Measurements from ENCODE around the gene TMEM81.

Gene TMEM81

DNA sequence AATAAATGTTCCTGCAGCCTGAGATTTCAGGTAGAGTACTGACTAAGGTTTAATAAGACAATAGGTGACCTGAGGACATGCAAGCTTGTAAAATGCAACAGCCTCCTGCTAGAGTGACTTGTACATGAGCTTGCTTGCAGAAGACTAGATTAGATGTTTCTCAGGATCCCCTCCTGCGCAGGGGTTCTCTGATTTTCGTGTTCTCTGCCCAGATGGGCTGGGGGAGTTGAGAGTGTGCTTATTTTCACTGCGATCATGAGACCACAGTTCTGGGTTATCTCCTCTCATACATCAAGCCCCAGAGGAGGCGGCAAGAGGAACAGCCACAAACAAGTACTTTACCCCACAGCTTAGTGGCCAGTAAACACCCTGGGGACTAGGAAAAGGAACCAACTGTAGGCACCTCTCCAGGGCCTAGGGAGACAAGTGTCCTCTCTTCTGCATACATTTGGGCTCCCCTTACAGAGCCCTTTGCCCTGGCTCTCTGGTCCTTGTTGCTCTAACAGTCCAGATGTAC is 8.0 kb downstream of the TMEM81 start:
- DNase-seq (ENCODE audit: low spot score): no peak

DNA sequence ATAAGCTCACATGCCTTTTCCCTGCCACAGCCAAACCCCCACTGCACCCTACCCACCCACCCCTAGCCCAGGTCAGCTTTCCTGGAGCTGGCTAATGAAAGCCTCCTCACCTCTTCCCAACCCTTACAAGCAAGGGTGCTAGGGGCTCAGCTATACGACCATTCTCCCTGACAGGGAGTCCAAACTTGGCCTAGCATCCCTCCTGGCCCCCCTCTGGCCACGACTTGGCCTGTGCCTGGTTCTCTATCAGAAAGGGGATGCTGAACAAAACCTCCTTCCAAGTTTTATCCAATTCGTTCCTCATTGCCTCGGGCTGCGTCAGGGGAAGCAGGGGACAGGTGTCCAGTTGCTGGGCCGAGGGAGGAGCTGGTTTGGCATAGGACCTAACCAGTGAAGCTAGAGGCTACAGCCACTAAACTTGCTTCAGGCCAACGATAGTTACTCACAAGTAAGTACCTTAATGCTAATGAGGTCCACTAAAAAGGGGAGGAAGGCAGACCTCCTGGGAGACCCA is 8.6 kb downstream of the TMEM81 start:
- no peak for DNase-seq (ENCODE audit: low spot score)

DNA sequence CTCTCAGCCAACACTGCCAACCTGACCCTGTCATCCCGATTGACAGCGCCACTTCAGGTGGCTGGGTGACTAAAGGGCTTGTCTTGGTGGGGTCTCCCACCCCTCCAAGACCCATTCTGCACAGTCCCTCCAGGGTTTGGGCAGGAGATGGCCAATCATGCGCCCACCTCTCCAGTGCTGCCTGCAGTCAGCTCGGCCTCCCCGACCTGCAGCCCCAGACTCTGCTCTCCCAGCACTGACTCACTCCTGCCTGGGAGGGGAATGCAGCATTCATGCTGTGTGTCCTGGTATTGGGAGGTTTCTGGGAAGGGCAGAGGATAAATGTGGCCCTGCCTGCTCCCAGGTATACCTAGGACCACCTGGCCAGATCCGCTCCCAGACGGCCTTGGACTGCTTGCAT is 9.7 kb downstream of the TMEM81 start:
- DNase-seq (ENCODE audit: low spot score): no peak

DNA sequence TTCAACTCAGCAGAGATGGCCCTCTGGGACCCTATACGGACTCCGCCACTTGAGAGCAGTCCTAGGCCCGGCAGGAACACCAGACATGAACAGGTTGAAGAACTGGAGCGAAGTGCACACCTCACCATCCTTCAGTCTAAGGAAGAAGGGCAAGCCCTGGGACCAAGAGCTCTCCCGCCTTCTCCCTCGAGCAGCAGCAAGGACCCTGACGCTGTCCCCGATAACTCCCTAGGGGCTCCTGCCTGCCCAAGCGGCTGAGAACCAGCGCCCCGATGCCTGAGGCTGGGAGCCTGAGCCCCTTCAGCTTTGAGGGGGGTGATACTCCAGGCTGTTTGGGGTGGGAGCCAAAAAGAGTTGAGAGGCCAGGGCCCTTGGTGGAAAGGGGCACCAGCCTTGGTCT is 10.2 kb downstream of the TMEM81 start:
- no peak for DNase-seq (ENCODE audit: low spot score)

DNA sequence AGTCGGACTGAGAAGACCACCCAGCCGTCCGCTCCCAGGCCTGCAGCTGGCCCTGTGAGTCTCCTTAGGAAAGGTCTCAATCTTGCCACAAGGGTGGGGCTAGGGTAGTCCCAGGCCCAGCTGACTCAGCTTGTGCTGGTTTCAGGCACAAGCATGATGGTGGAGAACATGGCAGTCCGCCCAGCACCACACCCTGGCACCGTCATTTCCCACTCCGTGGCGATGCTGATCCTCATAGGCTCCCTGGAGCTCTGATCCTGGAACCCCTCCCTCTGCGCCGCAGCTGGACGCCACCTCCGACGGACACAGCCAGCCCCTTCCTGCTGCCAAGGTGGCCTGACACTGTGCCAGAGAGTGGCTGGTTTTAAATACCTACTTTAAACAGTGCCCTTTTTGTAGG is 10.7 kb downstream of the TMEM81 start:
- no peak for DNase-seq (ENCODE audit: low spot score)

DNA sequence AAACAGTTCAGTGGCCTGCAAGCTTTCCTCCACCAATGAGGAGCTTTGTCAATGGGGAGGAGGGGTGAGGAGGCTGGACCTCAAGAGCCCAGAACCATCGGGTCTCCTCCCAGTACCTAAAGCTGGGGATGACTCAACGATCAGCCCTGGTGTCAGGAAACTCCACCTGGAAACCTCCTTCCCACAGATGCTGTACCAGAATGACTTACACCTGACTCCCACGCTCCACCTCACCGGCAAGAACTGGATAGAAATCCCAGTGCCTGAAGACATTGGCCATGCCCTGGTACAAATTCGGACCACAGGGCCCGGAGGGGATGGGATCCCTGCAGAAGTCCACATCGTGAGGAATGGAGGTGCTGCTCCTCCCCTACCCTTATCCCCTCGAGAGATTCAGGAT is 11.4 kb downstream of the TMEM81 start:
- no peak for DNase-seq (ENCODE audit: low spot score)

DNA sequence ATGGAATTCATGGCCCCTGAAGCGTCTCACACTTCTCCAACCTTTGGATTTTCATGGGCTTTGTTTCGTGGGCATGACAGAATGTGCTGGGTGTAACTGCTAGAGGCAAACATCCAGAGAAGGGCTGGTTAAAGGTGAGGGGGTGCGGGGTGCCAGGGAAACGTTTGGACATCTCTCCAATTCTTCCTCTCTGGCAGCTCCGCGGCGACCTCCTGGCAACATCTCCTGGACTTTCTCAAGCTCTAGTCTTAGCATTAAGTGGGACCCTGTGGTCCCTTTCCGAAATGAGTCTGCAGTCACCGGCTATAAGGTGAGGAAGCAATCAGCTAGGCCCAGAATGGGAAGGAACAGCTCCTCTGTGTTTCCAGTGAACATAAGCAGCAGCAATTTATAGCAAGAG is 12.0 kb downstream of the TMEM81 start:
- no peak for DNase-seq (ENCODE audit: low spot score)

DNA sequence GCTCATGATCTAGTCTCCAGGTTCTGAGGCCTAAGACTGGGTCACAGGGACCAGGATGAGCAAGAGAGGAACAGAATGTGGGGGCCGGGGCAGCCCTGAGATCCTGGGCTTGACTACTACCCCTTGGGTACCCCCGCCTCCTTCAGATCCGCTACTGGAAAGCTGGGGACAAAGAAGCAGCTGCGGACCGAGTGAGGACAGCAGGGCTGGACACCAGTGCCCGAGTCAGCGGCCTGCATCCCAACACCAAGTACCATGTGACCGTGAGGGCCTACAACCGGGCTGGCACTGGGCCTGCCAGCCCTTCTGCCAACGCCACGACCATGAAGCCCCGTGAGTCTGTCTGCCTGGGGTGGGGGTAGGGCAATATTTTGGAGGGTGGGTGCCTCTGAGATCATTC is 12.5 kb downstream of the TMEM81 start:
- no peak for DNase-seq (ENCODE audit: low spot score)

DNA sequence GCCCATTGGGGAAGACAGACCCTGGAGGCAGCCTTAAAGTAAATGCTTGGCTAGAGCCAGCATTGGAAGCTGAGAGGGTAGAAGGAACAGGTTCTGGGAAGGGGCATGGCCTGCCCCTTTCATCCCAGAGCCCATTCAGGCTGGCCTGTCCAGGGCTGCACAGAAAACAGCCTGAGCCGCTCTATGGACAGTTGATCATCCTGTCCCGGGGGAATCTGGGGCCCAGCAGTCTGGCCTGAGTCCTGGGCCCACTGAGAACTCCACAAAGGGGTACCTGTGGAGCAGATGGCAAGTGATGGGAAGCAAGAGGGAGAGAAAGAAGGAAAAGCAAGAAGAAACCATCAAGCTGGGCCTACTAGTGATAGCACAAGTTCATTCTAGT is 13.2 kb downstream of the TMEM81 start:
- no peak for DNase-seq (ENCODE audit: low spot score)

DNA sequence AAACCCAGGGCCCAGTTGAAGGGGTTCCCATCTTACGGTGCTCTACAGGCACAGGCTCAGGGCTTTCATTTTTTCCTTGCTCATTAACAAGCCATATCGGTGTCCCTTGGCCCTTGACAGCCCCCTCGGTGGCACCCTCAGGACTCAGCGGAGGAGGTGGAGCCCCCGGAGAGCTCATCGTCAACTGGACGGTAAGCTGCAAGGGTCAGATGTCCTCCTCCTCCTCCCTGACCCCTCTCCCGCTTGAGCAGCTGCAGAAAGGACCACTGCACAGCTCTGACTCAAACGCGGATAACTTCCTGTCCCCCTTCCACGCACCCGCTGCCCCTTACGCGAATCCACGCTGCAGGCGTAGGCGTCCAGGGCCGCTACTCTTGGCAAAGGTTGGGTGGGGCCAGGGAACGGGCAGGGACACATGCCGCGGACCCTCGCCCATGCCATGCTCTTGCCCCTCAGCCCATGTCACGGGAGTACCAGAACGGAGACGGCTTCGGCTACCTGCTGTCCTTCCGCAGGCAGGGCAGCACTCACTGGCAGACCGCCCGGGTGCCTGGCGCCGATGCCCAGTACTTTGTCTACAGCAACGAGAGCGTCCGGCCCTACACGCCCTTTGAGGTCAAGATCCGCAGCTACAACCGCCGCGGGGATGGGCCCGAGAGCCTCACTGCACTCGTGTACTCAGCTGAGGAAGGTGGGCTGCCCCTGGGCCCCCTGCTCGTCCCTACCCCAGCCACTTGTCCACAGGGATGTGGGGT is 14.7 kb downstream of the TMEM81 start:
- no peak for DNase-seq (ENCODE audit: low spot score)

DNA sequence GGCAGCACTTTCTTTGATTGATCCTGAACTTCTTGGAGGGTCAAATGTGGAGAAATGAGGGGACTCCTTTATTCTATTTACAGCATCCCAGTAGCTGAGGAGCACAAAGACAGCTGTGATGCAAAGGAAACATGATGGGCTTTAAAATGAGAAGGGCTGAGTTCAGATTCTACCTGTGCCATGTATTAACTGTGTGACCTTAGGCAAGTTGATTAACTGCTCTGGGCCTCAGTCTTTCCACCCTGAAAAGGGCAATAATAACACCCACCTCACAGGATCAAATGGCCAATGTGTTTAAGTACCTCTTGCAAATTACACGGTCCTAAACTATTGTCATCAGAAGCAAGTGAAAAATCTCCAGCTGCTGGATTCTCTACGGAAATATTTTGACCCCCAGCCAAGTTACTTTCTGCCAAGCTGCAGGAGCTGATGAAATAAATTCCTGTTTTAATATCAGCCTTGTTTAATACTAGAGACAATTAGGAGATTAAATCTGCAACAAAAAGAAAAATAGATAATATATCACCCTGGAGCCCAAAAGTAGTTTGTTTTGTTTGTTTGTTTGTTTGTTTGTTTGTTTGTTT is 15.7 kb downstream of the TMEM81 start:
- DNase-seq (ENCODE audit: low spot score): no peak

DNA sequence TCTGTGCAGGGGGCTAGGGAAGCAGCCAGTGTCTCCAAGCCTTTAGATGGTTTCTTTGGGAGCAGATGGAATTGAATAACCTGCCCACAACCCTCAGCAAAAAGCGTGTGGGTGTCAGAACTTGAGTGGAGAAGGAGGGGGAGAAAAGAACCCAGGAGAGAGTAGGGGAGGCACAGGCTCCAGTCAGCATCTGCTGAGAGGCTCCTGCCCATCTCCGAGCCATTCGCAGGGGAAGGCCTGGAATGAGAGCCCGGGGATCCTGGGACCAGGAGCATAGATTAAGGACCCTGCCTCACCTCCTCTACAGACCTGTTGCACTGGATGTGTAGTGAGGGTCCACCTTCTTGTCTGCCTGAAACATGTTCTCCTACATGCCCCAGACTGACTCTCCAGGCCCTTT is 16.3 kb downstream of the TMEM81 start:
- no peak for DNase-seq (ENCODE audit: low spot score)

DNA sequence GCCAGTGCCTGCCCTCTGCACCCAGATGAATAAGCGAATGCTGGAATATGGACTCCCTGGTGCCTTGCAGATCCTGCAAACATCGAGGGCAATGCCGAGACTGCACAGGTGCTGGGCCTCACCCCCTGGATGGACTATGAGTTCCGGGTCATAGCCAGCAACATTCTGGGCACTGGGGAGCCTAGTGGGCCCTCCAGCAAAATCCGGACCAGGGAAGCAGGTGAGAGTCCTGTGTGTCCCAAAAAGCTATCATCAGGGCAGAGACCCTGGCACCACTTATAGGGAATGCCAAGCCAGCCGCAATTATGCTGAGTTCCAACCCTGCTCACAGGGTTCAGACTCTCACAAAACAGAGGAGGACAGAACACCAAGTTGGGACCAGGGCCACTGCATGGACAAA is 17.2 kb downstream of the TMEM81 start:
- DNase-seq (ENCODE audit: low spot score): no peak

DNA sequence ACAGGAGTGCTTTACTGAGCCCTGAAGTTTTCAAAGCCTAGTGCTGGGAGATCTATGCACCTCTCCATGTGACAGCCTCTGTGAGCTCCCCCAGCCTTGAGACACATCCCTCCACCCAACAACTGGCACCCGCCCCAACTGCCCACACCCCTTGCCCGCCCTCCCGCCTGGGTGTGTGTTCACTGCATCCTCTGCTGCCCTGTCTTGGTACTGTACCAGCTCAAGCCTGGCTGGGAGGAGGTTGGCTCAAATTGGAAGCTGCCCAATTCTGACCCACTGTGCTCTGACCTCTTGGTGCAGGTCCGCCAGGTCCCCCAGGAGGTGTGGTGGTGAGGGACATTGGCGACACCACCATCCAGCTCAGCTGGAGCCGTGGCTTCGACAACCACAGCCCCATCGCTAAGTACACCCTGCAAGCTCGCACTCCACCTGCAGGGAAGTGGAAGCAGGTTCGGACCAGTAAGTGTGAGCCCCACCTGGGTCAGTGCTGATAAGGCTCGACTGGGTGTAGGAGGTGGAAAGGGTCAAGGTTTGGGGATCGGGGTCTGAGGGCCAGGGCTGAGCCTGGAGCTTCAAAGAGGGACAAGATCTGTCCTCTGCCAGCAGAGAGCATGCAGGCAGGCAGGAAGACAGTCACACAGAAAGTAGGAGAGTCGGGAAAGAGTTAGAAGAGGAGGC is 18.0 kb downstream of the TMEM81 start:
- DNase-seq (ENCODE audit: low spot score): no peak

DNA sequence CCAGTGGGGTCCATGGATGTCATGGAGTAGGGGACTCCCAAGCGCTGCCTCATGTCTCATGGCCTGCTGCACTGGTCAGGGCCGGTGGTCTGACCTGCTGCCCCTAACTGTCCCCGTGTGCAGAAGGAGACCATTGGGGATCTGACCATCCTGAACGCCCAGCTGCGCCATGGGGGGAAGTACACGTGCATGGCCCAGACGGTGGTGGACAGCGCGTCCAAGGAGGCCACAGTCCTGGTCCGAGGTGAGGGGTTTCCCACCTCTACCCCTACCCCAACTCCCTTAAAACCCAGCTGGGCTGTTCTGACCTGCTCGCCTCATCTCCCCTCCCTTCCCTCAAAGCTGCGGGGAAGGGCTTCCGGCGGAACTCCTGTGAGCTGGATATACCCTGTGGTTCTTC is 18.6 kb downstream of the TMEM81 start:
- DNase-seq (ENCODE audit: low spot score): no peak

DNA sequence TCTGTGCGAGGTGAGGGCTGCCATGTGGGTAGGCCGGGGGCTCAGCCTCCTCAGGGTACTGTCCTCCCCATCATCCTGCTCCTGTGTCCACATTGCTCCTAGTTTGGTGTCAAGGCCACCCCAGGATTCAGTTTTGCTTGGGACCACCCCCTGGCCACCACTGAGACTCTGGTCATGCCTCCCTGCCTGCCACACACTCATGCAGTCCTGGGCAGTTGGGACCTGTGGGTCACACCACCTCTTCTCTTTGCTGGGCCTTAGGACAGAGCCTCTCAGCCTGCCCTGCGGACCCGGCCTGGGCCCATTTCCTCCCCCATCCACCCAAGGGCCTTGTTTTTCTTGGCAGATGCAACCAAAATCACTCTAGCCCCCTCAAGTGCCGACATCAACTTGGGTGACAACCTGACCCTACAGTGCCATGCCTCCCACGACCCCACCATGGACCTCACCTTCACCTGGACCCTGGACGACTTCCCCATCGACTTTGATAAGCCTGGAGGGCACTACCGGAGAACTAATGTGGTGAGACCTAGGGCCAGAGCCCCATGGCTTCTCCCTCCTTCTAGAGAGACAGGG is 19.4 kb downstream of the TMEM81 start:
- no peak for DNase-seq (ENCODE audit: low spot score)

DNA sequence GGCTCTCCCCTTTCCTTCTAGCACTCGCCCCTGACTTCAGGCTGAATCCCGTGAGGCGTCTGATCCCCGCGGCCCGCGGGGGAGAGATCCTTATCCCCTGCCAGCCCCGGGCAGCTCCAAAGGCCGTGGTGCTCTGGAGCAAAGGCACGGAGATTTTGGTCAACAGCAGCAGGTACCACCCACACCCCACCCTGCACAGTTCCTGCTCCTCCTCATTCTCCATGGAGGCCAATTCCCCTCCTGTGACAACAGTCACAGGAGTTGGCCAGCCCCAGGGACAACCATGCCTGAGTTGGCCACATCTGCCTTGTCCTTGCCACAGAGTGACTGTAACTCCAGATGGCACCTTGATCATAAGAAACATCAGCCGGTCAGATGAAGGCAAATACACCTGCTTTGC is 20.0 kb downstream of the TMEM81 start:
- no peak for DNase-seq (ENCODE audit: low spot score)

DNA sequence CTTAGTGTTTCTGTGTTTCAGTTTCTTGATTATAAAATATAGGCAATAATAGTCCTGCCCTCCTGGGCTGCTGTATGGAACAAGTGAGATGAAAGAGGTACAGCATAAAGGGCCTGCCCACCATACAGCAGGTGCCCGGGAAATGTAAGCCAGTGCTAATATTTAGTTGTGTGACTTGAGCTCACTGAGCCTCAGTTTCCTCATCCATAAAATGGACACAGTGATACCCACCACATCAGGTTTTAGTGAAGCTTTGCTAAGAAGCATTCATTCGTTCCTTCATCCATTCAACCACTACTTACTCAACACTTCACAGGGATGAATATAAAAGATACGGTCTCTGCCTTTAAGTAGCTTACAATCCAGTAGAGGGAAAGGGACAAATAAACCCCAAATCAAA is 21.4 kb downstream of the TMEM81 start:
- DNase-seq (ENCODE audit: low spot score): no peak

DNA sequence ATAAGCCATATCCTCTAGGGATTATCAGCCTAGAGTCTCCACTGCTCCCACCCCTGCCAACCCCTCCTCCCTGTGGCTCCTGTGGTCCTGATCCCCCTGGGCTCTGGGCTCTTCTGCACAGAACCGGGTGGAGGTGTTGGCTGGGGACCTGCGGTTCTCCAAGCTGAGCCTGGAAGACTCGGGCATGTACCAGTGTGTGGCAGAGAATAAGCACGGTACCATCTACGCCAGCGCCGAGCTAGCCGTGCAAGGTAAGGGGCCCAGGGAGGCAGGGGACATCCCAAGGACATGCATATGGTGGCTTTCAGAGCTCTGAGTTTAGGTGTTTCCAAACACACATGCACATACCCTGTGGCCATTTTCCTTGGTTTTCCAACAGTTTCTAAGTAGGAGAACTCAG is 21.9 kb downstream of the TMEM81 start:
- DNase-seq (ENCODE audit: low spot score): no peak

DNA sequence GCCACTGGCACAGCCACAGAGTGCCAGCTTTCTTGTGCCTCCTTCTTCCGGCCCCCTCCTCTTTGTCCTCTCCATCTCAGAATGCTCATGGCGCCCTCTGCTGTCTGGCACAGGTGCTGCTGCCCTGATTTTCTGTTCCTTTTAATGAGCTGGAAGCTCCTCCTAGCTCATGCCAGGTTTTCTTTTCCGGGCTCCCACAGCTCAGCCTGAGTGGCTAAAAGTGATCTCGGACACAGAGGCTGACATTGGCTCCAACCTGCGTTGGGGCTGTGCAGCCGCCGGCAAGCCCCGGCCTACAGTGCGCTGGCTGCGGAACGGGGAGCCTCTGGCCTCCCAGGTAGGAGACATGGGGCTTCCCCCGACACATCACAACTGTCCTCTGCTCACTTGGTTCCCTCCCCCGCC is 22.6 kb downstream of the TMEM81 start:
- DNase-seq (ENCODE audit: low spot score): peak; percentile 76

DNA sequence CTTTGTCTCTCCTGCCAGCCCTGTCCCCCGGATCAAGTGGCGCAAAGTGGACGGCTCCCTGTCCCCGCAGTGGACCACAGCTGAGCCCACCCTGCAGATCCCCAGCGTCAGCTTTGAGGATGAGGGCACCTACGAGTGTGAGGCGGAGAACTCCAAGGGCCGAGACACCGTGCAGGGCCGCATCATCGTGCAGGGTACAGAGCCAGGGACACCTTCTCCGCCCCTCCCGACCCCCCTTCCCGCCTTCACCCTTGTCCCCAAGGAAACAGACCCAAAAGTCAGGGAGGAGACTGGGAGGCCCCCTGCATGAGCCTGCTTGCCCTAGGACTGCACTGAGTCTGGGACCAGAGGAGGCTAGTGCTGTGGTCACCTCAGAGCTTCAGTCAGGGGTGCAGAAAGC is 23.0 kb downstream of the TMEM81 start:
- DNase-seq (ENCODE audit: low spot score): no peak

DNA sequence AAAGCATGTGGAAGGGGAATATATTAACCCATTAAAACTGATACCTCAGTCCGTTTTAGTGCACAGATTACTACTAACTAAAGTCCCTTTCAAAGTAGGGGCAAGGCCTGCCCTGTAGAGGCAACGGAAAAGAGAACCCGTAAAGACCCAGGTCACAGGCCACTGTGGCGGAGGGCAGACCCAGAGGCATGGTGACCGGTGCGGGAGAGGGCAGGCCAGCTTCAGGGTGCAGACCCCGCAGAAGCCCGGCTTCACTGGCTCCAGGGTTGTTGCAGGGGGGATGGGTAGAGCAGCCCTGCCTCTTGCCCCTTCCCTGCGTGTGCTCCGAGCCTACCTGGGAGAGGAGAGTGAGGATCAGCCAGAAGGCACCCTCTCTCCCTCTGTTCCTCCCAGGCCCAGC is 23.5 kb downstream of the TMEM81 start:
- DNase-seq (ENCODE audit: low spot score): no peak

DNA sequence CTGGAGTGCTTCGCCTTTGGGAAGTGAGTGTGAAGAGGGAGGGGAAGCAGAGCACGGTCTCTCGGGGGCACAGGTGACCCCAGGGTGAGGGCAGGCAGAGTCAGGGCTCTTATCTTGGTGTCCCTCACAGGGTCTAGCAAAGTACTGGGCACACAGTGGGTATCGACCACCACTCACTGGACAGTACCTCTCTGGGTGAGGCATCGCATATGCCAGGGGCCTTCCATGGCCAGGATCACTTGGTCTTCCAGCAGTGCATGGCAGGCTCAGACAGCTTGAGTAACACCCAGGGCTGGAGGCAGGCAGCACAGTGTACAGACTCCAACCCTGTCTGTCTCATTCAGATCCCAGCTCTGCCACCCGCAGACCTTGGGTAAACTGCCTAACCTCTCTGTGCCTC is 24.6 kb downstream of the TMEM81 start:
- no peak for DNase-seq (ENCODE audit: low spot score)
